Measurements from ENCODE around the gene ASTE1. TPM values are rescaled to one million over a fixed set of nuclear protein-coding genes. Genes with fewer than 3 reads are reported as not detected.

The ASTE1 gene
- total and polyA plus RNA-seq, 9 of the 15 experiments (the other 6 are each of a cell fraction or from before 2014, with no cell fraction given) = 3.5 to 12.1 (median 6.9) TPM

- TF ChIP-seq, protein P1, sequence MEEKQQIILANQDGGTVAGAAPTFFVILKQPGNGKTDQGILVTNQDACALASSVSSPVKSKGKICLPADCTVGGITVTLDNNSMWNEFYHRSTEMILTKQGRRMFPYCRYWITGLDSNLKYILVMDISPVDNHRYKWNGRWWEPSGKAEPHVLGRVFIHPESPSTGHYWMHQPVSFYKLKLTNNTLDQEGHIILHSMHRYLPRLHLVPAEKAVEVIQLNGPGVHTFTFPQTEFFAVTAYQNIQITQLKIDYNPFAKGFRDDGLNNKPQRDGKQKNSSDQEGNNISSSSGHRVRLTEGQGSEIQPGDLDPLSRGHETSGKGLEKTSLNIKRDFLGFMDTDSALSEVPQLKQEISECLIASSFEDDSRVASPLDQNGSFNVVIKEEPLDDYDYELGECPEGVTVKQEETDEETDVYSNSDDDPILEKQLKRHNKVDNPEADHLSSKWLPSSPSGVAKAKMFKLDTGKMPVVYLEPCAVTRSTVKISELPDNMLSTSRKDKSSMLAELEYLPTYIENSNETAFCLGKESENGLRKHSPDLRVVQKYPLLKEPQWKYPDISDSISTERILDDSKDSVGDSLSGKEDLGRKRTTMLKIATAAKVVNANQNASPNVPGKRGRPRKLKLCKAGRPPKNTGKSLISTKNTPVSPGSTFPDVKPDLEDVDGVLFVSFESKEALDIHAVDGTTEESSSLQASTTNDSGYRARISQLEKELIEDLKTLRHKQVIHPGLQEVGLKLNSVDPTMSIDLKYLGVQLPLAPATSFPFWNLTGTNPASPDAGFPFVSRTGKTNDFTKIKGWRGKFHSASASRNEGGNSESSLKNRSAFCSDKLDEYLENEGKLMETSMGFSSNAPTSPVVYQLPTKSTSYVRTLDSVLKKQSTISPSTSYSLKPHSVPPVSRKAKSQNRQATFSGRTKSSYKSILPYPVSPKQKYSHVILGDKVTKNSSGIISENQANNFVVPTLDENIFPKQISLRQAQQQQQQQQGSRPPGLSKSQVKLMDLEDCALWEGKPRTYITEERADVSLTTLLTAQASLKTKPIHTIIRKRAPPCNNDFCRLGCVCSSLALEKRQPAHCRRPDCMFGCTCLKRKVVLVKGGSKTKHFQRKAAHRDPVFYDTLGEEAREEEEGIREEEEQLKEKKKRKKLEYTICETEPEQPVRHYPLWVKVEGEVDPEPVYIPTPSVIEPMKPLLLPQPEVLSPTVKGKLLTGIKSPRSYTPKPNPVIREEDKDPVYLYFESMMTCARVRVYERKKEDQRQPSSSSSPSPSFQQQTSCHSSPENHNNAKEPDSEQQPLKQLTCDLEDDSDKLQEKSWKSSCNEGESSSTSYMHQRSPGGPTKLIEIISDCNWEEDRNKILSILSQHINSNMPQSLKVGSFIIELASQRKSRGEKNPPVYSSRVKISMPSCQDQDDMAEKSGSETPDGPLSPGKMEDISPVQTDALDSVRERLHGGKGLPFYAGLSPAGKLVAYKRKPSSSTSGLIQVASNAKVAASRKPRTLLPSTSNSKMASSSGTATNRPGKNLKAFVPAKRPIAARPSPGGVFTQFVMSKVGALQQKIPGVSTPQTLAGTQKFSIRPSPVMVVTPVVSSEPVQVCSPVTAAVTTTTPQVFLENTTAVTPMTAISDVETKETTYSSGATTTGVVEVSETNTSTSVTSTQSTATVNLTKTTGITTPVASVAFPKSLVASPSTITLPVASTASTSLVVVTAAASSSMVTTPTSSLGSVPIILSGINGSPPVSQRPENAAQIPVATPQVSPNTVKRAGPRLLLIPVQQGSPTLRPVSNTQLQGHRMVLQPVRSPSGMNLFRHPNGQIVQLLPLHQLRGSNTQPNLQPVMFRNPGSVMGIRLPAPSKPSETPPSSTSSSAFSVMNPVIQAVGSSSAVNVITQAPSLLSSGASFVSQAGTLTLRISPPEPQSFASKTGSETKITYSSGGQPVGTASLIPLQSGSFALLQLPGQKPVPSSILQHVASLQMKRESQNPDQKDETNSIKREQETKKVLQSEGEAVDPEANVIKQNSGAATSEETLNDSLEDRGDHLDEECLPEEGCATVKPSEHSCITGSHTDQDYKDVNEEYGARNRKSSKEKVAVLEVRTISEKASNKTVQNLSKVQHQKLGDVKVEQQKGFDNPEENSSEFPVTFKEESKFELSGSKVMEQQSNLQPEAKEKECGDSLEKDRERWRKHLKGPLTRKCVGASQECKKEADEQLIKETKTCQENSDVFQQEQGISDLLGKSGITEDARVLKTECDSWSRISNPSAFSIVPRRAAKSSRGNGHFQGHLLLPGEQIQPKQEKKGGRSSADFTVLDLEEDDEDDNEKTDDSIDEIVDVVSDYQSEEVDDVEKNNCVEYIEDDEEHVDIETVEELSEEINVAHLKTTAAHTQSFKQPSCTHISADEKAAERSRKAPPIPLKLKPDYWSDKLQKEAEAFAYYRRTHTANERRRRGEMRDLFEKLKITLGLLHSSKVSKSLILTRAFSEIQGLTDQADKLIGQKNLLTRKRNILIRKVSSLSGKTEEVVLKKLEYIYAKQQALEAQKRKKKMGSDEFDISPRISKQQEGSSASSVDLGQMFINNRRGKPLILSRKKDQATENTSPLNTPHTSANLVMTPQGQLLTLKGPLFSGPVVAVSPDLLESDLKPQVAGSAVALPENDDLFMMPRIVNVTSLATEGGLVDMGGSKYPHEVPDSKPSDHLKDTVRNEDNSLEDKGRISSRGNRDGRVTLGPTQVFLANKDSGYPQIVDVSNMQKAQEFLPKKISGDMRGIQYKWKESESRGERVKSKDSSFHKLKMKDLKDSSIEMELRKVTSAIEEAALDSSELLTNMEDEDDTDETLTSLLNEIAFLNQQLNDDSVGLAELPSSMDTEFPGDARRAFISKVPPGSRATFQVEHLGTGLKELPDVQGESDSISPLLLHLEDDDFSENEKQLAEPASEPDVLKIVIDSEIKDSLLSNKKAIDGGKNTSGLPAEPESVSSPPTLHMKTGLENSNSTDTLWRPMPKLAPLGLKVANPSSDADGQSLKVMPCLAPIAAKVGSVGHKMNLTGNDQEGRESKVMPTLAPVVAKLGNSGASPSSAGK (IDR thresholded peaks at IDR 0.05) = peak; percentile 67
- TF ChIP-seq, protein P2, sequence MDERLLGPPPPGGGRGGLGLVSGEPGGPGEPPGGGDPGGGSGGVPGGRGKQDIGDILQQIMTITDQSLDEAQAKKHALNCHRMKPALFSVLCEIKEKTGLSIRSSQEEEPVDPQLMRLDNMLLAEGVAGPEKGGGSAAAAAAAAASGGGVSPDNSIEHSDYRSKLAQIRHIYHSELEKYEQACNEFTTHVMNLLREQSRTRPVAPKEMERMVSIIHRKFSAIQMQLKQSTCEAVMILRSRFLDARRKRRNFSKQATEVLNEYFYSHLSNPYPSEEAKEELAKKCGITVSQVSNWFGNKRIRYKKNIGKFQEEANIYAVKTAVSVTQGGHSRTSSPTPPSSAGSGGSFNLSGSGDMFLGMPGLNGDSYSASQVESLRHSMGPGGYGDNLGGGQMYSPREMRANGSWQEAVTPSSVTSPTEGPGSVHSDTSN (CRISPR knock-in tag; IDR thresholded peaks at IDR 0.05; ENCODE audit: low read depth) = no peak
- TF ChIP-seq, protein P2 (tag; conservative IDR thresholded peaks at IDR 0.05; ENCODE audit: low read depth) = no peak
- TF ChIP-seq ESRRA (IDR thresholded peaks at IDR 0.05; ENCODE audit: borderline replicate concordance, low read depth) (no peak), NRF1 (conservative IDR thresholded peaks at IDR 0.05 in 1 of 2, IDR thresholded peaks at IDR 0.05 in 1 of 2) (no peak), FOXO4 (CRISPR knock-in tag; IDR thresholded peaks at IDR 0.05) (no peak), TCFL5 (CRISPR knock-in tag; conservative IDR thresholded peaks at IDR 0.05) (no peak), U2AF2 (optimal IDR thresholded peaks at IDR 0.05; ENCODE audit: low read depth, low read length) (no peak), RBM14 (IDR thresholded peaks at IDR 0.05; ENCODE audit: borderline replicate concordance, insufficient read depth, low read depth, low read length) (no peak), ZNF766 (CRISPR knock-in tag; conservative IDR thresholded peaks at IDR 0.05) (peak; percentile 82), CREB3 (tag; conservative IDR thresholded peaks at IDR 0.05; ENCODE audit: low read depth) (peak; percentile 83)
Observed at GRCh38 chr3:131072099-131072559, 45.5 kb upstream of the ASTE1 start (continued).

Measured in K562 (cell line).